ENCODE data around the gene RNF8.

The RNF8 gene

GRCh38 chr6:37357860-37358259 is 4.1 kb downstream of the RNF8 start:
- no peak for DNase-seq (ENCODE audit: low read depth in 1 of 2, low spot score in 1 of 2)

GRCh38 chr6:37359039-37359438 is 5.3 kb downstream of the RNF8 start:
- DNase-seq (ENCODE audit: low read depth in 1 of 2, low spot score in 1 of 2), result no peak

DNA sequence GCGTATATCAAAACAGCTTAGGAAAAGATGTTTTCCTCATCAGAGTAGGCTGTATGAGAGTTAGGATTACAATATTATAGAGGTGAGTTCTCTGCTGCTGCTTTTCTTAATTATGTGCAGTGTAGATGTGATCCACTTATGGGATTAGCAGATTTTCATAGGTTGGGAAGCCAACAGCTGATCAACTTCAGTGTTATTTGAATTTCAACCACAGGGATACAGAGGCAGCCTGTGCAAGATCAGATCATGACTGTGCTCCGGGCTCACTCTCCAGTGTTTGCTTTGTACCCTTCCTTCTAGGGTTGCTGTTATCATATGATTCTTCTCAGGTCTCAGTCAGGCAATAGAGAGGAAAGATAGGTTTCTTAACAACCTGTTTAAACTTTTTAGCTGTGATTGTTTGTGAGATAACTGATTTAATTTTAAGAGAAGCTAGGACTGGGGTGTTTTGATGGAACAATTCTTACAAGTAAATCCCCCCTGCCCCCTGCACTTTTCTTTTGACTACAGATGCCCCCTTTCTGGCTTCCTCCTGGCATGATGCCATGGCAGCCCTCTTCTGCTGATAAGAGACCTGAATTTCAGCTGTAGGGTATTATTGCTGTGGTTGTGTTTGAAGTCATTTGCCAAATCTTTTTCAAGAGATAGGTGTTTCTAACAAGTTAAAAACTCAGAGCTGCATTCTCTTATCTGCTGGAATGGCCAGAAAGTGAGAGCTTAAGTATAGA is 8.5 kb downstream of the RNF8 start:
- DNase-seq (ENCODE audit: low read depth in 1 of 2, low spot score in 1 of 2), result no peak

DNA sequence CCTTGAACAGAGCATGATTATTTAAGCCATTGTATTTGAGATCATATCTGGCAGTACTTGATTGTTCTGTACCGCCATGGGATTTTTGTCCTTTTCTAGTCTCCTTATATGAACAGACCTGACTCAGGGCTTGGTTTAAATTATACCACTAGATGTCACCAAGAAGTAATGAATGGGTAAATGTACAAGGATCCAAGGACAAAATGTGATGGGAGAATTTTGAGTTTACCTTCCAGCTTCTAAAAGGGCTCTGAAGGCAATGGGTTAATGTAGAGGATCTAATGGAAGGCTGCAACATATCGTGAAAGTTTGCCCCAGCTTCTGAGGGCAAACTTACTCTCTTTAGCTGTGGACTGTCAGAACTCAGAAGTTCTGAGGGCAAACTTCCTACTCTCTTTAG is 12.0 kb downstream of the RNF8 start:
- DNase-seq (ENCODE audit: low read depth in 1 of 2, low spot score in 1 of 2), result no peak

DNA sequence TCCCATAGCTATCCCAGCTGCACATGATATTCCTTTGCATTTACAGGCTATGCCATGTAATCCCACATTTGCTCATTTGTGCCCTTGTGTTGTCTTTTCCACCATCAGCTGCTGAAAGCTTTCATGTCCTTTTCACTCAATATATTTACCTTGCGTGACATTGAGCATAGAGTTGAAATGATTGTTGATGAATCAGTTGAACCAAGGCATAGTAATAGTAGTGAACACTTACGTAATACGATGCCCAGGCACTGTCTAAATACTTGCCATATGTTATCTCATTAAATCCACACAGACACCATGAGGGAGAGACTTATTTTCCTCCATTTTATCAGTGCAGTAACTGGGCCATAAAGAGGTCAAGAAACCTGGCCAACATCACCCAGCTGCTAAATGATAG is 13.1 kb downstream of the RNF8 start:
- no peak for DNase-seq (ENCODE audit: low read depth in 1 of 2, low spot score in 1 of 2)

- no peak for DNase-seq (ENCODE audit: low read depth in 1 of 2, low spot score in 1 of 2)
Observed at GRCh38 chr6:37368961-37369320, 15.2 kb downstream of the RNF8 start.

DNA sequence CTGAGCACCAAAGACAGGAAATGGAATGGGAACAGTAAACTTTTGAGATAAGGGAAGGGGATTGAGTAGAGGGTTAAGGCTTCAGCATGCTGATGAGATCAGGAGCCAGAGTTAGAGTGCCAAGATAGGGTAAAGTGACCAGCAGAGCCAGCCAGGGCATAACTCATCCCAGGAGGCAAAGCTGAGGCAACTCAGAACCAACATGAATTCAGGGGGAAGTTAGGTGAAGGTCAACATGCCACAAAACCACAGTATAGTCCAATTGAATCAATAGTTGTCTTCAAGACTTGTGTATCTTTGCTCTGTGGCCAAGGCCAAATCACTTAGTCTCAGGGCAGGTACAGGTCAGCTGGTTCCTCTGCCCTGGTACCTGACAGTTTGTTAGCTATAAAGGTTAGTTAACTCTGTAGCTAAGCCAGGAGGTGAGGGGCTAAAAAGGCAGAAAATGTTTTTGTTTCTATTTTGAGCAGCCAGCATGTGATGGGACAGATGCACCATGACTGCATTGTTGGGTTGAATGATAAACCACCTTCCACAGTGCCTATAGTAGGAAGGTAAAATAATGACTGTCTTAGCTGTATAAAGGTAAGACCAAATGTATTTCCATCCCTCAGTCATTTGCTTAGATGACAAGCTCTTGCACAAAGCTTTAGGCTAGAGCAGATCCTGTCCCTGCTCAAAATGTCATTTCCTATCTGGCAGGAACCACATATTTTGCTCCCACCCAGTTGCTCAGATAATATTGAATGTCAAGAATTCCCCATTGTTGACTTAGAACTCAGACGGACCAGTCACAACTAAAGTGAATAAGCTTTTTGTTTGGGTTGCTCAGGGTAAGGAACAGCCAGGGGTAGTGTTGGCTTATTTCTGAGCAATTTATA is 15.8 kb downstream of the RNF8 start:
- no peak for DNase-seq (ENCODE audit: low read depth in 1 of 2, low spot score in 1 of 2)

GRCh38 chr6:37371154-37372083 is 17.6 kb downstream of the RNF8 start:
- DNase-seq (ENCODE audit: low read depth in 1 of 2, low spot score in 1 of 2), result no peak

GRCh38 chr6:37372116-37372515 is 18.3 kb downstream of the RNF8 start:
- DNase-seq (ENCODE audit: low read depth in 1 of 2, low spot score in 1 of 2), result no peak

DNA sequence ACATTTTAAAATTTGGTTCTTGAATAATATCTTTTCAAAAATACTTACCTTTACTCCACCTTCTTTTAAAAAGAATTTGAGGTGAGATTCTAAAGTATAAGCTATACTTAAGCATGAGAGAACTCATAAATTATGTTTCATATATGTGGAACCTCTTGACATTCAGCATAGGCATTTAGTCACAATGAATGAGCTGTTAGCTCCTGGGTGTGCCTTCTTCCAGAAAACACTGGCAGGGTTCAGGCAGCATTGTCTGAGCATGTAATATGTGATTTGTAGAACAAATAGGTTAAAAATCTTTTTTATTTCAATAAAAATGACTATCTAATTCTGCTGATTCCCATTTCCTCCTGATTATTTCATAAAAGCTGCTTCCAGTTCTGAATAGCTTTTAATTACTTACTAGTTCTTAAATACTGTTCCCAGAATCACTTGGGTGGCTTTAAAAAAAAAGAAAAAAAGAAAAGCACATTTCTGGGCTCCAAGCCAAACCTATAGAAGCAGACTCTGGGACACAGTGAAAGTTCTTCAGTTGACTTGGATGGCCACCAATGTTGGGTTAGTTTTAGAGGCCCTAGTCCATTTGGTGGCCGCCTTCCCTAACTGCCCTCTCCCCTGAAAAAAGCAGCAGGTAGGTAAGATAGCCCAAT is 20.2 kb downstream of the RNF8 start:
- DNase-seq (ENCODE audit: low read depth in 1 of 2, low spot score in 1 of 2), result no peak

GRCh38 chr6:37375376-37375775 is 21.6 kb downstream of the RNF8 start:
- no peak for DNase-seq (ENCODE audit: low read depth in 1 of 2, low spot score in 1 of 2)

DNA sequence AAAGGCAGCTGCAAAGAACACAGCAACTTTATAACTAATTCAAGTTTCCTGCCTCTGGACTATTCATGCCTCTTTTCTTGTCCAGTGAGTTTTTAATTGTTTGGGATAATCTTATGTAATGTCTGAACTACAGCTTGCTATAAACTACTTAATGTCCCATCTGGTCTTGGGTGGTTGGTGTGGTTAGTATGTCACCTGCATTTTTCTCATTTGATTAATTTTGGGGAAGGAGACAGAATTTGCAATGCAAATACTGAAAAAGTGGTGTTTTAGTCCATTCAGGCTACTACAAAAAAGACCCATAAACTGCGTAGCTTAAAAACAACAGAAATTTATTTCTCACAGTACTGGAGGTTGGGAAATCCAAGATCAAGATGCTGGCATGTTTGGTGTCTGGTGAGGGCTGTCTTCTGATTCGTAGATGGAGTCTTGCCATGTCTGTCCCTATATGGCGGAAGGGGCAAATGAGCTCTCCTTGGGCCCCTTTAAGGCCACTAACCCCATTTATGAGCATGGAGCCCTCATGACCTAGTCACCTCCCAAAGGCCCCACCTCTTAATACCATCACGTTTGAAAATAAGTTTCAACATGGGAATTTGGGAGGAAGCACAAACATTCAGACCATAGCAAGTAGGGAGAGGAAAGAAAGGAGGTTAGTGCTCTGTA is 22.4 kb downstream of the RNF8 start:
- DNase-seq (ENCODE audit: low read depth in 1 of 2, low spot score in 1 of 2), result no peak

DNA sequence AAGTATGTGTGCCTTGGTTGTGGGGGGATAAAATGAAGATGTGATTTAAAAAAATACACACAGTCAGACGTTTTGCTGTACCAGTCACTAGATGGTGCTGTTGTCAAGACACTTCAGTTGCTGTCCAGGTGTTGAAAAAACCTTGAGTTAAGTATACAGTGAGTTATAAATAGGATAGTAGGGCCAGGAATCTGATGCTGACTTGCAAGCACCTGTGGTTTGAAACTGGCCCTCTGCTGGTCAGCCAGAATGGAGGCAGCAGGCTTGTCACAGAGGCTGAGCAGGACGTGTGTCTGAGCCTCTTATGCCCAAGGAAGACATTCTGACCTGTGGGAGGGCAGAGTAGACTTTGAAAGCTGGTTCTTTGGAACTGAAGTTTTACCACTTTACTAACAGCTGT is 27.8 kb downstream of the RNF8 start:
- no peak for DNase-seq (ENCODE audit: low read depth in 1 of 2, low spot score in 1 of 2)

DNA sequence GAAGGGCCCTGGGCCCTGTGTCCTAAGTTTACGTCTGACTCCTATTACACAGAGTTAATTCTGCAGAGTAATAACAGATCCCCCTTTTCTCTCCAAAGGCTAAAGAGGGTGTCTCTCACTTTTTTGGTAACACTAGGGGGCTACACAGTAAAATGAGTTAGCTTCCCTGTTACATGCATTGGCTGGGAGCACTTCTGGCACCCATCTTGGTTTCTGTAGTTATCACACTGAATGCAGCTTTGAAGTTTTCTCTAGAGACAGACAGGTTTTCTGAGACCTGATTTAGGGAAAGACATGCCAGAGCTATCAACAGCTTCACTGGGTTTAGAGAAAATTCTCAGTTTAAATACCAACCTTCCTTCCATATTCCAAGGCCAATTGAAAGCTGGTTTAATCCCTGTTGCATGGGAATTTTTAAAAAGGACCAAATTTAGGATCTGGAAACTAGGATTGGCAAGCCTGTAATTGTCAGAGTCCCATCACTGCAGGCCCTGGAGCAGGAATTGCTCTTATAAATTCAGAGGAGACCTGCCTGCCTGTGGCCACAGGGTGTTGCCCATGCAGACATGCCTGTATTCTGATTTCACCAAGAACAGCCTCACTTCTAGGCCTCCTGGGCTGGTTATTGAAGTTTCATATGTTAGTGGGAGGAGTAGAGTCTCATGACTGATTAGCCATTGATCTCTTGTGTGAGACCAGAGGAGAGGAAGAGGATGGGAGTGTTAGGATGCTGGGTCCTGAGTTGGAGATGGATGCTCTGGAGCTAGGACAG is 29.4 kb downstream of the RNF8 start:
- no peak for DNase-seq (ENCODE audit: low read depth in 1 of 2, low spot score in 1 of 2)

- DNase-seq (ENCODE audit: low read depth in 1 of 2, low spot score in 1 of 2), result no peak
Observed at GRCh38 chr6:37388578-37388977, 34.8 kb downstream of the RNF8 start.

DNA sequence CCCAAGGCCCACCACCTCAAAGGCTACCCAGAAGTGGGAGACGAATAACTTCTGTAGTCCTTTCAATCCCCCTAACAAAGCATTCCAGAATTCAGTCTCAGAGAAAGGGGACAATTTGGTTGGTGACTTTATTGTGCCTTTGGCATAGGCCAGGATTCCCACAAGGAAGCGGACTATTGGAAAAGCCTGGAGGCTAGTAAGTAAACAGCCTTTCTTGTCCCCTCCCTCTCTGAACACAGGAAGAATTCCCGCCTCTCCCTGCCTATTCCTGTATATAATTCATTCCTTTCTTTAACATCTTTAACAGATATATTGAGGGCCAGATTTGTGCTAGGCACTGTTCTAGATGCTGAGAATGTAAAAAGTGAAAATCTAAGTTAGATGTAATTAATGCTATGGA is 36.1 kb downstream of the RNF8 start:
- DNase-seq (ENCODE audit: low read depth in 1 of 2, low spot score in 1 of 2), result no peak

DNA sequence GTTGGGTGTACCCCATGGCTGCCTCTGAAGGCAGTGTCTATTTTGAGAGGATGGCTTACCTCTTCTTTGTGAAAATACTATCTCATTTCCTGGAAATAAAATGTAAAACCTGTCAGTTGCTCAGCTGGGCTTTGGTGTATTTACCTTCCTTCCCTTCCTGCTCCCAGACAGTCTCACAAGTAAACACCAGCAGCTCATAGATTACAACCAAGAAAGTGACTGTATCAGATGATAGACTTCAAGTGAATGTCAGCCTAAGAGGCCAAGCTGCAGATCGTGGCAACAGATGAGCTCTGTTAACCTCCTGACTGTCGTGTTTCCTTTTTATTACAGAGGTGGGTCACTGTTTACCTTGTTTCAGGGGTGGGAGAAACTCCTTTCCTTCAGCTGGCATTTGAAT is 37.3 kb downstream of the RNF8 start:
- no peak for DNase-seq (ENCODE audit: low read depth in 1 of 2, low spot score in 1 of 2)

GRCh38 chr6:37392821-37393220 is 39.0 kb downstream of the RNF8 start:
- no peak for DNase-seq (ENCODE audit: low read depth in 1 of 2, low spot score in 1 of 2)

DNA sequence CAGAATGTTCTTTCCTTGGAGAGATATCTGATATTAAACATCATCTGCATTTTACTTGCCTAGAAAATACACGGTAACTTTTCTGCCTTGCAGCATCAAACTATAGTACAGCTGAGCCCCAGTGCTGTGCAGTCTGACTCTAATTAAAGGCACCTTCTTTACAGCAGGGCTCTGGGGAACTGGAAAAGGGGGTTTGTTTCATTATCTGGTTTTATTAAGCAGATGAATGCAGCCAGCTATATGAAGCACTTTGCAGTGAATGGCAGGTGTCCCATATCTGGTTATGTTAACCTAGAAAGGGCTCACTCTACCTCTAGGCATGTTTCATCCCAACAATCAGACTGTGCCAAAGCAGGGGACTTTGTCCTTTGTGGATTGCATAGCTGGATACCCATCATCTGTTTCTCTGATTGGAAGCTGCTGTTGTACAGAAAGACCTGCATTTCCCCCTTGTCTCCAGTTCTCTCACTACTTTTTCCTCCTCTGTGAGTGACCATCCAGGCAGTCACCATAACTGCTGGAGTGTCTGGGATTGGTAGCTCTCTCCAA is 39.7 kb downstream of the RNF8 start:
- no peak for DNase-seq (ENCODE audit: low read depth in 1 of 2, low spot score in 1 of 2)
